ENCODE measurements around the gene IL11.

The IL11 gene

DNA sequence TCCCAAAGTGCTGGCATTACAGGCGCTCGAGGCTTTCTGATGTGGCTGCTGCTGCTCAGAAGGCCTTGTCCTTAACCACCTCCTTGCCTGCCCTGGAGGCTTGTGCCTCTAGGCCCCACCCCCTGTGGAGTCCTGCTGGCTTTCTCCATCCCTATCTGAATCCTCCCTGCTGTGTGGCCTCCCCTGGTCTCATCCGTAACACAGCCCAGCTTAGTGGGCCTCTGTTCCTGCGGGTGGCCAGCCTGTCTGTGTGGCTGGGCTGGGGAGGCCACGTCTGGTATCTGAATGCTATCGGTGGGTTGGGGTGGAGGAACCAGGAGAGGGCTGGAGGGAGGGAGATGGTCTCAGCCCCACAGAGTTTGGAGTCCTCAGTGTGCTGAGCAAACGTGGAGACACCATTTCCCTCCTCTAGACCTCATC is 20.2 kb upstream of the IL11 start:
- DNase-seq: peak; percentile 43

DNA sequence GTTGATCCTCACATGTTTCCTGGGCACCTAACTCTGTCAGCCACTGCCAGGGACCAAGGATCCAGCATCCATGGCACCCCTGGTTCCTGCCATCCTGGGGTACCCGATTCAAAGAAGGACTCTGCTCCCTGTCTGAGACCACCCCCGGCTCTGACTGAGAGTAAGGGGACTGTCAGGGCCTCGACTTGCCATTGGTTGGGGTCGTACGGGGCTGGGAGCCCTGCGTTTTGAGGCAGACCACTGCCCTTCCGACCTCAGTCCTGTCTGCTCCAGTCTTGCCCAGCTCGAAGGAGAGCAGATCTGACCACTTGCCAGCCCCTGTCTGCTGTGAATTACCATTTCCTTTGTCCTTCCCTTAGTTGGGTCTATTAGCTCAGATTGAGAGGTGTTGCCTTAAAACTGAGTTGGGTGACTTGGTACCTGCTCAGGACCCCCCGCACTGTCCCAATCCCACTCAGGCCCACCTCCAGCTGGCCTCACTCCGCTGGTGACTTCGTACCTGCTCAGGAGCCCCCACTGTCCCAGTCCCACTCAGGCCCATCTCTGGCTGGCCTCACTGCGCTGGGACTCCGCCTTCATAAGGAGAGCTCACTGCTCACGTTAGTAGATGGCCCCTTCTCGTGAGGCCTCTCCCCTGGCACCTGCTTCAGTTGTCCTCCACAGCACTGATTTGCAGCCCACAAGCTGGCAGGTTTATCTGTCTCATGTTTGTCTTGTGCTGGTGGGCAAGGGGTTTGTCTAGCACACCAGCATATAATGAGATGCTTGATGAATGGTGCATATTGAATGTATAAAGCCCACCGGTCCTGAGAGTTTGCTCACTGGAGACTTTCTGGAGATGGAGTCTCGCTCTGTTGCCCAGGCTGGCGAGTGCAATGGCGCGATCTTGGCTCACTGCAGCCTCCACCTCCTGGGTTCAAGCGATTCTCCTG is 19.4 kb upstream of the IL11 start:
- no peak for DNase-seq

DNA sequence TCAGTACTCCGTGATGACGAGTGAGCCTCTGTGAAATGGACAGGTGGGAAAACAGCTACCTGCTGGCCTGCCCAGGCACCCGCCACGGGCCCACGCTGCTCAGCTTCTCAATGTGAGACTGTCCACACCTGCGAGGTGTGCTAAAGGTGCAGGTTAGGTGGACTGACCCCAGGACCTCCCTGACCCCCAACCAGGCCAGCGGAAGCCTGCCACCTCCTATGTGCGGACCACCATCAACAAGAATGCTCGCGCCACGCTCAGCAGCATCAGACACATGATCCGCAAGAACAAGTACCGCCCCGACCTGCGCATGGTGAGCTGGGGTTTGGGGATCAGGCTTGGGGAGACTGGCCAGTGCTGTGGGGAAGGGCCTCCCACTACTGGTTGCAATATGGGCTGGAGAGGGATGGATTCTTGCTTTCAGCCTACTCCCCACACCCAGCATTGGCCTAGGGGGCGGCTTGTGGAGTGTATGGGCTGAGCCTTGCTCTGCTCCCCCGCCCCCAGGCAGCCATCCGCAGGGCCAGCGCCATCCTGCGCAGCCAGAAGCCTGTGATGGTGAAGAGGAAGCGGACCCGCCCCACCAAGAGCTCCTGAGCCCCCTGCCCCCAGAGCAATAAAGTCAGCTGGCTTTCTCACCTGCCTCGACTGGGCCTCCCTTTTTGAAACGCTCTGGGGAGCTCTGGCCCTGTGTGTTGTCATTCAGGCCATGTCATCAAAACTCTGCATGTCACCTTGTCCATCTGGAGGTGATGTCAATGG is 17.7 kb upstream of the IL11 start:
- no peak for DNase-seq

DNA sequence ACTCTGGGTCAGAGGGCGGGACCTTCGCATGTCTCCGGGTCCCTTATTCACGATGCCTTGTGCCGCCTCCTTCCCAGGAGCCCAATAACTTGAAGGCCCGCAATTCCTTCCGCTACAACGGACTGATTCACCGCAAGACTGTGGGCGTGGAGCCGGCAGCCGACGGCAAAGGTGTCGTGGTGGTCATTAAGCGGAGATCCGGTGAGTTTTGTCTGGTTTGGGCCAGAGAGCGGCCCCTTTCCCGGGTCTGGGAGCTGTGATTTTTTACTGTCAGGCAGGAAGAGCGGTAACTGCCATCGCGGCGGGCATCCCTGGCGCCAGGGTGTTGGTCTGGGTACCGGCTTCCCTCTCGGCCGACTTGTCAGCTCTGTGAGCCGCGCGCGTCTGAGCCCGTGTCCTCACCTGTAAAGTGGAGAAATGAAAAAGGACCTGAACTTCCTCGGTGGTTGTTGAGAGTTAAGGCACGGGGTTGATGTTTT is 16.3 kb upstream of the IL11 start:
- peak; percentile 49 for DNase-seq

DNA sequence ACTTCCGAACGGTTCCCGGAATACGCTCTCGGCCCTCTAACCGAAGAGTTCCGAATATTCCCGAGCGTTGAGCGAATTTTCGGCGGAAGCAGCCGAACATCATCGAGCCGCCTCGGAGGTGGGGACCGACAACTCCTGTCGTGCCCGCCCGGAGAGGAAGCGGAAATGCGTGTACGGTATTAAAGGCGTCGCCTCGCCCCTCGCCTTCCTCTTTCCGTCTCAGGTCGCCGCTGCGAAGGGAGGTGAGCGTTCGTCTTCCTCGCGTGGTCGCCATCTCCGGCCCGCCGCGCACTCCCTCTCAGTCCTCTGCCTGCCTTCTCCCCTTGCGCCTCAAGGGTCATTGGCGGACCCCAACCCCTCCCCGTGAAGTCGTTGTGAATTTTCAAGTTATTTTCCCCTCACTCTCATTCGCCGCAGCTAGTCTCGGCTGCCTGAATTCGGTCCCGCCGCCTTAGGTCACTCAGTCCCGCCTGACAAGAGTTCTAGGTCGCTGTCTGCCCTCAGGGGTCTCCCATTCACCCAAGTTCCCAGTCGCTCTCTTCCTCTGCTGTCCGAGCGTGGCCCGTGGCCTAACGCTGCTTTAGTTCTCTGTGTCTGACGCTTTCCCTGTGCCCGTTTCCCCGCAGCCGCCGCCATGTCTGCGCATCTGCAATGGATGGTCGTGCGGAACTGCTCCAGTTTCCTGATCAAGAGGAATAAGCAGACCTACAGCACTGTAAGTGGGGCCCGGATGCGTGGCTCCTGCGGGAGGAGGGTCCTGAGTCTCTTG is 15.6 kb upstream of the IL11 start, which contains the start of gene RPL28:
Gene RPL28 (plus strand): TSS at position 209 of the 769 bp plus-strand sequence. CDS start 426 bp downstream, at position 635.
- DNase-seq: peak; percentile 99

DNA sequence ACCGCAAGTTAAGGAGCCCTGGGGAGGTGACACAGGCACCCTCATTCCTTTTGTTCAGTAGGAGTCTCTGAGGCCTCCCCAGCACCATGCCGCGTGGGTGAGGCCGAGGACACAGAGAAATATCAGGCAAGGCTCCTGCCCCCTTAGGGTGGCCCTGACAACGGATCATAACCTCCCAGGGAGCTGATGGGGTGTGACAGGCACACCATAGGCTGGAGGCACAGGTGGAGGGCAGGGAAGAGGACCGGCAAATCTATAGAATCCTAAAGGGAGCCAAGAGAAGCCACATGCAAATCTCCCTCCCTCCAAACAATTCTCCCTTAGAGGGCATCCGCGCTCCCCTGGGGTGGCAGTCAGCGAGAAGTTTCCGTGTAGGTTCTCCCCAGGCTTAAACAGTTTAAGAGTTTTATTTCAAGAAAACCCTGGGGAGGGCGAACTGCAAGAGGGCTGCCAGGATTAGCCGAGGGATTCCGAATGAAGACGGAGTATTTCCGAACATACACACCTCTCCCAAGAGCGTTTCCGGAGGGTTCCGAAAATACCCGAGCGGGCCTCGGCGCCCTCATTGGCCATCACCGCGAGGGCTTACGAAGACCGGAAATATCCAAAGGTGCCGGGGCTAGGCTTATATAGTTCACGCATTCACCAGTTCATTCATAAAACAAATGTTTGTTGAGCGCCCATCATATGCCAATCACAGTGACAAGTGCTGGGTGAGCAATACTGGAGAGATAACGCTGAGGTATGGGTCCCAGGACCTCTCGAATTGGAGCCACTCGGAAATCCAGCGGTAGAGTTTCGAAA is 14.9 kb upstream of the IL11 start:
- DNase-seq: peak; percentile 98

DNA sequence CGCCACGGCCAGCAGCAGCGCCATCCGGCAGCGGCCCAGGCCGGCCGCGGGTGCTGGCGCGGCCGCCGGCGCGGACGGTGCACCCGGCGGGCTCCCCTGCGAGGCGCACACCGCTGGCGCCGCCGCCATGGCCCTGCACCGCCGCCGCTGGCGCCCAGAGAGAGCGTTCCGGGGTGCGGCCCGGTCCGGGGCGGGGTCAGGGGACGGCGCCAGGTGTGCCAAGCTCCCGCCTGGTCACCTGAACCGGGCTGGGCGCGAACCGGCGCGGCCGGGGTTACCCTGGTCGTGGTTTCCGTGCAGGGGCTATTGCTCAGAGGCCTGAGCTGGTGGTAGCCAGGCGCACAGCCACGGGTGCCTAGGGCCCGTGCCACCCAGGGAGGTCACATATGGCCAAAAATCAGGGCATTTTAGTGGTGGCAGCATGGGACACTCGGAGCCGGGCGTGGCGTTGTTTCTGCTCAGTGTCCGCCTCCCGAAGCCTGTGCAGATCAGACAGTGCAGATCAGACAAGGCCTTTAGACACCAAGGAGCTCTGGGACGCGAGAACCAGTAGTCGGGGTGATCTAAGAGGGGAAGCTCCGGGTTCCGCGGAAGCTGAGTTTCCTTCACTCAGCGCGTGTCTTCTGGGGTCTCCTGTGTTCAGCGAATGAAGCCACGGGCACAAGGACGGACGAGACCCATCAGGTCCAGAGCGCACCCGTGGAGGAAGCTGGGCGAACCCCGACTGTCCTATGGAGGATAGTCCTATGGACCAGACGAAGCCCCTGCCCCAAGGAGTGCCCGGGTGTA is 14.1 kb upstream of the IL11 start, which contains the start of gene TMEM238:
Gene TMEM238 (minus strand): TSS at position 162 of the 789 bp plus-strand sequence. CDS start 33 bp downstream, at position 129.
- DNase-seq: peak; percentile 85

DNA sequence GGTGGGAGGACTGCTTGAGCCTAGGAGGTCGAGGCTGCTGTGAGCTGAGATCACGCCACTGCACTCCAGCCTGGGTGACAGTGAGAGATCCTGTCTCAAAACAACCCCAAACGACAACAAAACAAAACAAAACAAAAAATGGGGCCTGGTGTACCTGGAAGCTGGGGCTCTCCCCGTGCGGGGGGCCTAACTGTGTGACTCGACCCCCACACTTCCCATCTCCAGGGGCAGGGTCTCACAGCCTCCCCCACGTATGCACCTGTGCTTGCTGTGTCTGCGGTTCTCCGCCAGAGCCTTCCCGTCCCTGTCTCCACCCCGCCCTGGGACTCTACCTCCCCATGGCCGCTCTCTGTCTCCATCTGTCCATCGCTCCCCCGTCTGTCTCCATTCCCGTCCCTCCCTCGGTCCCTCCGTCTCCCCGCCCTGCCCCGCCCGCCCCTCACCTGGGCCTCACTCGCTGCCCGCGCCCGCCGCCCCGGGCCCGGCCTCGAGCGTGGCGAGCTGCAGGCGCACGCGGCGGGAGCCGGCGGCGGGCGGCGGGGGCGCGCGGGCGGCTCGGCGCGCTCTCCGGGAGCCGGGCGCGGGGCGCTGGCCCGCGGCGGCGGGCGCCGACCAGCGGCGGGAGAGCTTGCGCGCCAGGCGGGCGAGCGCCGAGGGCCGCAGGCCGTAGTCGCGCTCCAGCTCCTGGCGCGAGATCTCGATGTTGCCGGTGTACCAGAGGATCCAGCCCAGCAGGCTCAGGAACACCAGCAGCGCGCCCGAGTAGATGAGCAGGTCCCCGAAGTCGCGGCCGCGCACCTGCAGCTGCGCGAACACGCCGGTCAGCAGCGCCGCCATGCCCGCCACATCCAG is 13.2 kb upstream of the IL11 start:
- peak; percentile 90 for DNase-seq

DNA sequence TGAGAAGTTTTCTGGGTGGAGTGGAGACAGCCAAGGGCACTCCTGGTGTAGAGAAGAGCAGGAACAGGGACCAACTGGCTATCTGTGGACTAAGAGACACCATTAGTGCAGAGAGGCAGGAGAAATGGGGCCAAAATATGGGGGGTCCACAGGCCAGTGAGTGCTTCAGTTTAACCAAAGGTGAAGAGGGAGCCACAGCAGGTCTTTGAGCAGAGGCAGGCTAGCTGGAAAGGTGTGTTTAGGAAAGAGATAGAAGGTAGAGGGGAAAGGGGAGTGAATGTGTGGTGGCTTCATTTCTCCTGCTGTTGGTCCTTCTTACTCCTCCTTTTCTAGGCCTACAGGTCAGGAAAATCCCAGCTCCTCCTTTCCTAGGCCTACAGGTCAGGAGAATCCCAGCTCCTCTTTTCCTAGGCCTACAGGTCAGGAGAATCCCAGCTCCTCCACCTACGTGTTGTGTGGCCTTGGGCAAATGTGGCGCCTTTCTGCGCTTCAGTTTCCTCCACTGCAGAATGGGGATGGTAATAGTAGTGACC is 12.3 kb upstream of the IL11 start:
- DNase-seq: no peak

DNA sequence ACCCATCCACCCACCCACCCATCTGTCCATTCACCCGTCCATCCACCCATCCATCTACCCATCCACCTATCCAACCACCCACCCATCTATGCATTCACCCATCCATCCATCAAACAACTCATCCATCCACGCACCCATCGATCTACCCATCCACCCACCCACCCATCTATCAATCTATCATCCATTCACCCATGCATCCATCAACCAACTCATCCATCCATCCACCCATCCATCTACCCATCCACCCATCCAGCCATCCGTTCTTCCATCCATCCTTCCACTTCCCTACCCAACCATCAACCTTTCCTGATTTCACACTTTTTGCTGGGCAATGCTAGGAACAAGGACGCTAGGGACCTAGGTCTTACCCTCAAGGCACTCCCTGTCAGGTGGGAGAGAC is 11.8 kb upstream of the IL11 start:
- DNase-seq: no peak

DNA sequence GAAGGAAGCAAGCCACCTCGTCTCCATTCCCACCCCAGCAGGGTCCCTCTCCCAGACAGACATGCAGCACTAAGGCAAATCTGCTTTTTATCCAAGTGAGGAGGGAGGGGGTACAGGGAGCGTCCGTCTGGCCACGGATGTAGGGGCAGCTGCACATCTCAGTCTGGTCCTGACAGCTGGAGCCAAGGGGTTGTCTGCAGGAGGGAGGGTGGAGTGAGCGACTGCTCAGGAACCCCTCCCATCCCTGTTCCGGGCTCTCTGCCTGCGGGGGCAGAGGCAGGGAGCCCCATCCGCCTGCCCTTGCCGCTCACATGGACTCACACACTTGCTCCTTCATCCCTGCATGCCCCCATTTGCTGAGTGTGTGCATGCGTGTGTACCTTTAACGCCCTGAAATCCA is 8.9 kb upstream of the IL11 start:
- DNase-seq: no peak

DNA sequence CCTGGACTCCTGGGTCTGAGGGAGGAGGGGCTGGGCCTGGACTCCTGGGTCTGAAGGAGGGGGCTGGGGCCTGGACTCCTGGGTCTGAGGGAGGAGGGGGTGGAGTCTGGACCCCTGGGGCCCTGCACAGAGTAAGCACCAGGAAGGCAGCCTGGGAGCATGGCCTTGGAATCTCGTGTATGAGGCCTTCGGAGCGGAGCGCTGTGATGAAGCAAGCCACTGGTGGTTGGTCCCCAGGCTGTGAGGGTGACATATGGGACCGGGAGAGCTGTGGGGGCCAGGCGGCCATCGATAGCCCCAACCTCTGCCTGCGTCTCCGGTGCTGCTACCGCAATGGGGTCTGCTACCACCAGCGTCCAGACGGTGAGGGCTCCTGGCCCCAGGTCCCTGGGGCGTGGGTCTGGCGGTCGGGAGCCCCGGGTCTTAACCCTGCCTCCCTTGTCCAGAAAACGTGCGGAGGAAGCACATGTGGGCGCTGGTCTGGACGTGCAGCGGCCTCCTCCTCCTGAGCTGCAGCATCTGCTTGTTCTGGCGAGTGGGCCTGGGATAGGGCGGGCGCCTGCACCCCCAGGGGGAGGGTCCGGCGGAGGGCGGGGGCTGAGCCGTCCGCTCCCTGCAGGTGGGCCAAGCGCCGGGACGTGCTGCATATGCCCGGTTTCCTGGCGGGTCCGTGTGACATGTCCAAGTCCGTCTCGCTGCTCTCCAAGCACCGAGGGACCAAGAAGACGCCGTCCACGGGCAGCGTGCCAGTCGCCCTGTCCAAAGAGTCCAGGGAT is 7.3 kb upstream of the IL11 start:
- DNase-seq: peak; percentile 72

DNA sequence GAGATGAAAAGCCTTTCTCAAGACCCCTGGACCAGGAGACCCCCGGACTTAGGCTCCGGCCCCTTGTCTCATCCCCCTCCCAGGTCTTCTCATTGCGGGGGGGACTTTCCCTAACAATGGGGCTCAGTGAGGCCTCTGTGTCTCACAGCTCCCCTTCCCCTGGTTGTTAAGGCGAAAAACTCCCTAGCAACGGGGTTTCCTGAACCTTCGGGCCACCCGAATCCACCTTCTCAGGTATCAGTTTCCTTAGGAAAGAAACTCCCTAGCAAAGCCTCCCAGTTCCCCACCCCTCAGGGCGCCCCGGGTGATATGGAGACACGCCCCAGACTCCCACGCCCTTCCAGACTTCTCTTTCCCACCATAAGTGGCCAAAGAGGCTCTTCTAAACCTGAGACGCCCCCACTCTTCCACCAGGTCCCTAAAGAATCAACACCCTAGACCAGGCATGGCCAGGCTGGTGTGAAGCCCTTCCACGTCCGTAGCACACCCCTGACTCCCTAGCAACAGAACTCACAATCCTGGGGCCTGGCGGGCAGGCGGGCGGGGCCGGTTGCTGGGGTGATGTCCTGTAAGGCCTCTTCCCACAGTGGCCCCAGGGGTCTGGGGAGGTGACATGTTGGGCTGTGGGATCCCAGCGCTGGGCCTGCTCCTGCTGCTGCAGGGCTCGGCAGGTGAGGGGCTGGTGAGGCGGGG is 6.1 kb upstream of the IL11 start, which contains the start of gene TMEM190:
Gene TMEM190 (plus strand): TSS at position 586 of the 693 bp plus-strand sequence. CDS start 28 bp downstream, at position 614.
- DNase-seq: peak; percentile 54

DNA sequence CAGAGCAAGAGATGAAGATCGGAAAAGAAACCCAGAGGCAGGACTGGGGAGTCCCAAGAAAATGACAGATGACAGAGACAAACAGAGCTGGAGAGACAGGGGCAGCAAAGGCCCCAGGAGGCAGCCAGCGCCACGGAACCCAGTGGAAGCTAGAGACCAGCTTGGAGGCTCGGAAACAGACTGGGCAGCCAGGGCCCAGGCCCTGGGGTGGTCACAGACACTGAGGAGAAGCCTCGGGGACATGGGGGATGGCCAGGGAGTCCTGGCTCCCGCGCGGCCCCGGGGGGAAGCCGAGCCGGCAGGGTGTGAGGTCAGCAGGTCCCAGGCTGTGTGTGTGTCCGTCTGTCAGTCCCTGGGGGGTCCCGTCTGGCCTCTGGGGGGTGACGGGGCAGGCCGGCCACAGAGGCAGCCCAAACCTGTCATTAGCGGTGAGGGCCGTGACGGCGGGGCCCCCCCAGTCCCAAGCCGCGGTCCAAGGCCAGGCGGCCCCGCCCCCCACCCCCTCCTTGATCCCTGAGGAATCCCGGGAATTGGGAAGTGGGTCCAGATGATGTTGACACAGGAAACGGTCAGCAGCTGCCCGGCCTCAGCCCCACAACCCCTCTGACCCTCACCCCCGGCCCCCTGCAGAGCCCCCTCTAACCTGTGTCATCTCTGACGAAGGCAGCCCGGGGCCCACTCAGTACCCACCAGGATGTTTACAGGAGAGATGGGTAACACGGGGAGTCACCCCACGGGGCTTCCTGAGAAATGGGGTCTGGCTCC is 3.9 kb upstream of the IL11 start:
- DNase-seq: peak; percentile 51

DNA sequence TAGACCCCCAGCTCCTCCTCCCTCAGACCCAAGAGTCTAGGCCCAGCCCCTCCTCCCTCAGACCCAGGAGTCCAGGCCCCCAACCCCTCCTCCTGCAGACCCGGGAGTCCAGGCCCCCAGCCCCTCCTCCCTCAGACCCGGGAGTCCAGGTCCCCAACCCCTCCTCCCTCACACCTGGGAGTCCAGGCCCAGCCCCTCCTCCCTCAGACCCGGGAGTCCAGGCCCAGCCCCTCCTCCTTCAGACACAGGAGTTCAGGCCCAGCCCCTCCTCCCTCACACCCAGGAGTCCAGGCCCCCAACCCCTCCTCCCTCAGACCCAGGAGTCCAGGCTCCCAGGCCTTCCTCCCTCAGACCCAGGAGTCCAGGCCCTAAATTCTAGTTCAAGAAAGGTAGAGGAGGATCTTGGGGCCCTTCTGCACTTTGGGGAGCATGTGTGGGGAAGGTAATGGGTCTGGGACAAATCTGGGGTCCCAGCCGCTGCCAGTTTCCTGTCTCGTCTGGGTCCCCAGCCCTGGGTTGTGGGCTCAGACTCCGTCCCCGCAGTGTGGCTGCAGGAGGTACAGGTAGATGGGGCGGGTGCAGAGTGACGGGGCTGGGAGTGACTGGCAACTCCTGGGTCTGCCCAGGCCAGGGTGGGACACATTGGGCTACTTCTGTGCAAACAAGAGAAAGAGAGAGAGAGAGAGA is 3.2 kb upstream of the IL11 start:
- no peak for DNase-seq

DNA sequence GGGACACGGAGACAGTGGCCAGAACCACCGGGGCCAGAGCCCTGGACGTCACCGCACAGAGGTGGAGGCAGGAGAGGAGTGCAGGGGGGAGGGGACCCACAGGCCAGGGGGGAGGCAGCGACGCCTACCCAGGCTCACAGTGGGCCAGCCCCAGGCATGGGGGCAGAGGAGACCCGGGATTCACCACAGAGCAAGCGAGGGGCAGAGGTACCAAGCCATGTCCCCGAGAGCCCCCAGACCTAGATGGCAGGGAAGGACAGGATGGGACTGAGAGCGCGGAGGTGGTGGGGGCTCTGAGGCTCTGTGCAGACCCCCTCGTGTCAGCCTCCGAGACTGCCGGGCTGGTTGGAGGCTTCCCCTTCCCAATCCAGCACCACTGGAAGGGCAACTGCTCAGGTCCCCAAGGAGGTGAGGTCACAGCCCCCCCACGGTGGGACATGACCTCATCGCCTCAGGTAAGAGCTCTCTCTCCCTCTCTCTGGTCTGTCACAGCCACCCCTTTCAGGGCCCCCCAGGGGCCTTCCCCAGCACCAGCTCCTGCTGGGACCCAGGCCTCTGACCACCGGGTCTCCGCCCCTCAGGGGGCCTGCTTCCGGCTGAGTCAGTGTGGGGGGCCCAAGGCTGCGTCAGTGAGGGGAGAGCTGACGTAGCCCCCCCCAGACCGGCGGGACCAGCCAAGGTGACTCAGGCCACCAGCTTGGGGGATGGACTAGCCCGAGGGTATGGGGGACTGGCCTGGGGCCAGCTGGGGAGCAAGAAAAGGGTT is 2.2 kb upstream of the IL11 start:
- DNase-seq: peak; percentile 56
